T-helper 9 cell (primary cell): ENCODE measurements around the gene RIPPLY3.

ENCODE experiments used
- DNase-seq: peaks from one replicate; pipeline ENCODE4 v3.0.0-alpha.2; 2020

The RIPPLY3 gene

DNA sequence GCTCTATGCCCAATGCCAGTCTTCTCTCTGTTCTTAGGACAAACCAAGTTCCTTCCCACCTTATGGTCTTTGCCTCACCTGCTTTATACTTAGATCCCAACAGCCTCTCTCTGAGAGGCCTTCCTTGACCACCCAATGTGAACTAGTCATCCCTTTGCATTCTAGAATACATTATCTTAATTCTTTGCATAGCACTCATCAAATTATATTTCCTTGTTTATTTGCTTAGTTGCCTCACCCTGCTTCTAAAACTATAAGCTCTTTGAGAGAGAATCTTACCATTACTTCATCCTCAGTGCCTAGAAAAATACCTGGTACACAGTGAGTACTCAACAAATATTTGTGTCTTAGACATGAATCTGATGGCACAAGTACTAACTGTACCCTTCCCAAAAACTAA, 58.3 kb downstream of the RIPPLY3 start:
- DNase-seq = no peak

- no peak for DNase-seq
These were observed 59.2 kb downstream of the RIPPLY3 start for GRCh38 chr21:37065561-37066177.
